ENCODE results near the gene HTD2.

Gene HTD2

GRCh38 chr3:58359621-58360020, 53.3 kb downstream of the HTD2 start:
- no peak for DNase-seq

- no peak for DNase-seq
These were observed 55.5 kb downstream of the HTD2 start for GRCh38 chr3:58361866-58362265.

GRCh38 chr3:58366699-58367098, 60.4 kb downstream of the HTD2 start:
- no peak for DNase-seq

- no peak for DNase-seq
These were observed 62.7 kb downstream of the HTD2 start for GRCh38 chr3:58369038-58369437.

All from NCI-H1105 (cell line).